GM23338 (cell line): ENCODE results near the gene AGBL4.

ENCODE experiments used
- EZH2phosphoT487 ChIP-seq: fragments of 200-600 bp; sonication (generic); IDR thresholded peaks from one replicate; pipeline ENCODE4 v1.8.1; 2018; ENCODE audit warnings: antibody characterized with exemption; ENCODE audit not compliant: unreplicated experiment
- POLR2AphosphoS5 ChIP-seq: IDR thresholded peaks from 2 replicates; pipeline ENCODE4 v1.6.1; 2016; ENCODE audit warnings: antibody characterized with exemption, low read depth
- REST ChIP-seq: IDR thresholded peaks from one replicate; pipeline ENCODE4 v1.6.1; 2018; ENCODE audit warnings: antibody characterized with exemption; ENCODE audit not compliant: unreplicated experiment
- ZNF331 ChIP-seq: fragments of 250-450 bp; sonication (Bioruptor Pico); IDR thresholded peaks from 2 replicates; pipeline ENCODE4 v1.5.0; 2020; ENCODE audit warnings: low read depth, mild to moderate bottlenecking, moderate library complexity
- TF ChIP-seq, protein P1 (sequence below), 2 experiments: fragments of 200-600 bp in 1 of 2; sonication (generic) in 1 of 2; conservative IDR thresholded peaks; 2 replicates each; pipeline versions ENCODE4 v1.5.1 to v1.6.1; 2016 to 2017; ENCODE audit warnings: antibody characterized with exemption in 2 of 2, low read depth in 2 of 2, mild to moderate bottlenecking in 2 of 2, moderate library complexity in 1 of 2
- TF ChIP-seq, protein P2 (sequence below): IDR thresholded peaks from 2 replicates; pipeline ENCODE4 v1.6.1; 2016; ENCODE audit warnings: antibody characterized with exemption

GRCh38 chr1:48735796-48736195 is 1288.0 kb downstream of the AGBL4 start:
- TF ChIP-seq, protein P1, sequence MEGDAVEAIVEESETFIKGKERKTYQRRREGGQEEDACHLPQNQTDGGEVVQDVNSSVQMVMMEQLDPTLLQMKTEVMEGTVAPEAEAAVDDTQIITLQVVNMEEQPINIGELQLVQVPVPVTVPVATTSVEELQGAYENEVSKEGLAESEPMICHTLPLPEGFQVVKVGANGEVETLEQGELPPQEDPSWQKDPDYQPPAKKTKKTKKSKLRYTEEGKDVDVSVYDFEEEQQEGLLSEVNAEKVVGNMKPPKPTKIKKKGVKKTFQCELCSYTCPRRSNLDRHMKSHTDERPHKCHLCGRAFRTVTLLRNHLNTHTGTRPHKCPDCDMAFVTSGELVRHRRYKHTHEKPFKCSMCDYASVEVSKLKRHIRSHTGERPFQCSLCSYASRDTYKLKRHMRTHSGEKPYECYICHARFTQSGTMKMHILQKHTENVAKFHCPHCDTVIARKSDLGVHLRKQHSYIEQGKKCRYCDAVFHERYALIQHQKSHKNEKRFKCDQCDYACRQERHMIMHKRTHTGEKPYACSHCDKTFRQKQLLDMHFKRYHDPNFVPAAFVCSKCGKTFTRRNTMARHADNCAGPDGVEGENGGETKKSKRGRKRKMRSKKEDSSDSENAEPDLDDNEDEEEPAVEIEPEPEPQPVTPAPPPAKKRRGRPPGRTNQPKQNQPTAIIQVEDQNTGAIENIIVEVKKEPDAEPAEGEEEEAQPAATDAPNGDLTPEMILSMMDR (conservative IDR thresholded peaks at IDR 0.05; ENCODE audit: low read depth in 2 of 2), result no peak
- TF ChIP-seq POLR2AphosphoS5 (no peak), REST (no peak), EZH2phosphoT487 (no peak), ZNF331 (CRISPR knock-in tag) (no peak)
- TF ChIP-seq, protein P2, sequence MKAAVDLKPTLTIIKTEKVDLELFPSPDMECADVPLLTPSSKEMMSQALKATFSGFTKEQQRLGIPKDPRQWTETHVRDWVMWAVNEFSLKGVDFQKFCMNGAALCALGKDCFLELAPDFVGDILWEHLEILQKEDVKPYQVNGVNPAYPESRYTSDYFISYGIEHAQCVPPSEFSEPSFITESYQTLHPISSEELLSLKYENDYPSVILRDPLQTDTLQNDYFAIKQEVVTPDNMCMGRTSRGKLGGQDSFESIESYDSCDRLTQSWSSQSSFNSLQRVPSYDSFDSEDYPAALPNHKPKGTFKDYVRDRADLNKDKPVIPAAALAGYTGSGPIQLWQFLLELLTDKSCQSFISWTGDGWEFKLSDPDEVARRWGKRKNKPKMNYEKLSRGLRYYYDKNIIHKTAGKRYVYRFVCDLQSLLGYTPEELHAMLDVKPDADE, result no peak
